NCI-H2227 treated with DMSO at 0.1 percent for 48 hours (cell line): ENCODE results near the gene PHF23.

Source experiments
- DNase-seq: peaks from one replicate; lab custom pipeline; 2025; lab: John Stamatoyannopoulos, UW

The PHF23 gene

GRCh38 chr17:7219812-7220592, 19.3 kb downstream of the PHF23 start, which contains the start of the genes ACADVL and DLG4:
ACADVL (plus strand) TSS chr17:7219938; CDS start chr17:7219985, 47 bp downstream.
DLG4 (minus strand) TSS chr17:7219836.
- peak; percentile 58 for DNase-seq

- no peak for DNase-seq
These were observed 19.9 kb downstream of the PHF23 start for GRCh38 chr17:7219229-7219811.

GRCh38 chr17:7218758-7219157, 20.5 kb downstream of the PHF23 start:
- DNase-seq: no peak

- no peak for DNase-seq
These were observed 21.1 kb downstream of the PHF23 start for GRCh38 chr17:7218166-7218565.

GRCh38 chr17:7217113-7217987, 21.9 kb downstream of the PHF23 start:
- DNase-seq: peak; percentile 31

GRCh38 chr17:7216242-7217112, 22.8 kb downstream of the PHF23 start:
- no peak for DNase-seq

- no peak for DNase-seq
These were observed 23.5 kb downstream of the PHF23 start for GRCh38 chr17:7215652-7216180.

- no peak for DNase-seq
These were observed 24.1 kb downstream of the PHF23 start for GRCh38 chr17:7215136-7215638.

- peak; percentile 95 for DNase-seq
These were observed 24.7 kb downstream of the PHF23 start for GRCh38 chr17:7214300-7215135.

GRCh38 chr17:7213895-7214299, 25.4 kb downstream of the PHF23 start:
- DNase-seq: peak; percentile 96

GRCh38 chr17:7211491-7212273, 27.6 kb downstream of the PHF23 start:
- no peak for DNase-seq

GRCh38 chr17:7208754-7209460, 30.4 kb downstream of the PHF23 start:
- DNase-seq: no peak

GRCh38 chr17:7208027-7208571, 31.2 kb downstream of the PHF23 start:
- no peak for DNase-seq

GRCh38 chr17:7207120-7208001, 31.9 kb downstream of the PHF23 start:
- no peak for DNase-seq

GRCh38 chr17:7205561-7205960, 33.7 kb downstream of the PHF23 start:
- no peak for DNase-seq

- DNase-seq: peak; percentile 99
These were observed 34.3 kb downstream of the PHF23 start for GRCh38 chr17:7204828-7205461.

- DNase-seq: no peak
These were observed 34.9 kb downstream of the PHF23 start for GRCh38 chr17:7204336-7204735.
